DMS79 treated with DMSO at 0.1 percent for 48 hours (cell line): ENCODE data around the gene S100A6.
"Not testable (repeated sequence)": the region's sequence is repeated elsewhere in the genome, so short reads cannot be mapped to it uniquely, and the experiment has no call there.

Source experiments
- DNase-seq: peaks from one replicate; lab custom pipeline; 2025; lab: John Stamatoyannopoulos, UW

Gene S100A6

DNA sequence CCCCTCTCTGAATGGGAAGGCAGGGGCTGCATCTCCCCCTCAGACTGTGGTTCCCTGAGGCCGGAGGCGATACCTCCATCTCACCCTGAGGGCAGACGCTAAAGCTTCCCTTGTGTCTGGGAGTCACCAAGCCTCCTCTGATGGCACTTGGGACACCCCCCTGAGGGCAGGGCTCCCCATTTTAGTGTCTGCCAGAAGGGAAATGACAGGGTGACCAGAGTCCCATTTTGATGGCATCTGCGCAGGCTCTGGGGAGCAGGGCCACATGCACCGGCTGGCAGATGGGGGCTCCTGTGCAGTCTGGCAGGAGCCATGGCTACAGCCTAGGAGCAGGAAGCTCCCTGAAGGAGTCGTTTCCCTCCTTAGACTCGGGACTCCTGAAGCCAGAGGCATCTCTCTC lies 28.2 kb upstream of the S100A6 start:
- no peak for DNase-seq

DNA sequence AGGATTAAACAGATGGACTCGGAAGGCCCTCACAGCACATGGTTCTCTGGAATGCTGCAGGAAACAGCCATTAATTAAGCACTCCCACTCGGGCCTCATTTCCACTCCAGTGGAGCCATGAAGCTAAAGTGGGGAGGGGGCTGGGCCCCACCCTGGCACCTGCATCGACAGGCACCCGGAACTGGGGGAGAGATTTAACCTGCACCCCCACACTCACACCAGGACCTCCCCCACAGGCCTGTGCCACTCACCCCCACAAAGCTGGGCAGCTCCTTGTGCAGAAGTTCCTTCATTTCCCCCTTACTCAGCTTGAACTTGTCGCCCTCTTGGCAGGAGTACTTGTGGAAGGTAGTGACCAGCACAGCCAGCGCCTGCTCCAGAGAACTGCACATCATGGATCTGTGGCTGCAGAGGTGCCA lies 27.7 kb upstream of the S100A6 start:
- no peak for DNase-seq

DNA sequence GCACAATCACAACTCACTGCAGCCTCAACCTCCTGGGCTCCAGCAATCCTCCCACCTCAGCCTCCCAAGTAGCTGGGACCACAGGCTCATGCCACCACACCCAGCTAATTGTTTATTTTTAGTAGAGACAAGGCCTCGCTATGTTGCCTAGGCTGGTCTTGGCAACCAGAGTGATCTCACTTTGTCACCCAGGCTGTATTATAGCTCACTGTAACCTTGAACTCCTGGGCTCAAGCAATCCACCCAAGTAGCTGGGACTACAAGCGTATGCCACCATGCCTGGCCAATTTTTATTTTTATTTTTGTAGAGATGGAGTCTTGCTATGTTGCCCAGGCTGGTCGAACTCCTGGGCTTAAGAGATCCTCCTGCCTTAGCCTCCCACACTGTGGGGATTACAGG lies 26.2 kb upstream of the S100A6 start:
- DNase-seq, result not testable (repeated sequence)

DNA sequence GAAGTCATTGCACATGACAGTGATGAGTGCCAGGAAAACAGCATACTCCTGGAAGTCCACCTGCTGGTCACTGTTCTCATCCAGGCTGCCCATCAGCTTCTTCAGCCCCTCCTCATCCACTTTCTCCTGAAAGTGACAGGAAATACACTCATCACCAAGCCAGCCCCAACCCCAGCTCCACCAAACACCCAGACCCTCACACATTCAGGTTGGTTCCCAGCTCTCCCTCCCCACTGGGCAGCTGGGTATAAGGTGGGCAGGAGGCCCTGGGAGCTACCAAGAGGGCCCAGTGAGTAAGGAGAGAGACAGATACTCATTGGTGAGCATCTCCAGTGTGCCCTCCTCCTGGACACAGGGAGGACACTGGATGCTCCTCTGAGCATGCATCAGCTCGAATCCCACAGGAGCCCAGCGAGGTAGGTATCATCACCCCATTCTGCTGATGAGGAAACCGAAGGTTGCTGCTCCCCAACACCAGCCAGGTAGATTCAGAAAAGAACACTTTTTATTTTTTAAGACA lies 25.7 kb upstream of the S100A6 start:
- no peak for DNase-seq

DNA sequence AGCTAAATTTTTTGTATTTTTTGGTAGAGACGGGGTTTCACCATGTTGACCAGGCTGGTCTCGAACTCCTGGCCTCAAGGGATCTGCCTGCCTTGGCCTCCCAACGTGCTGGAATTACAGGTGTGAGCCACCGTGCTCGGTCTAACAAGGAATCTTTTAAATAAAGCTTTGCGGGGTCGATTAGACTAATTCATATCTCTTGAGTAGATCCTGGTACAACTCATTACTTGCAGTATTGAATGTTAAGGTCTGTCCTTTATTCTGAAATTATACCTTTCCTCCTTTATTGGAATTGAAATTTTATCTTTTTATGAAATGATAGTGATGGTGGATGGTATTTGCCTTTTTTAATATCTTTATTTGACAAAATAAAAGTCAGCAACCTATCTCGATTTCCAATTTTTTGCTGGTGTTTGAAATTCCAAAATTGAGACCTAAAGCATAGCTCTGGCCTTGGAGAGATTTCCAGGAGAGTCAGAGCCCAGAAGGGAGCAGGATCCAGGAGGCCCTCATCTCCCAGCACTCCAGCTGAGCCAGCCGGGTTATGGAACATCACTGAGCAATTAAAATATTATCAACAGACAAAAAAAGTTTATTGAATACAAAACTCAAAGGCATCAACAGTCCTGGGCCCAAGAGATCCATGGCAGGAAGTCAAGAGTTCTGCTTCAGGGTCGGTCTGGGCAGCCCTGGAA lies 25.1 kb upstream of the S100A6 start:
- DNase-seq, result no peak

DNA sequence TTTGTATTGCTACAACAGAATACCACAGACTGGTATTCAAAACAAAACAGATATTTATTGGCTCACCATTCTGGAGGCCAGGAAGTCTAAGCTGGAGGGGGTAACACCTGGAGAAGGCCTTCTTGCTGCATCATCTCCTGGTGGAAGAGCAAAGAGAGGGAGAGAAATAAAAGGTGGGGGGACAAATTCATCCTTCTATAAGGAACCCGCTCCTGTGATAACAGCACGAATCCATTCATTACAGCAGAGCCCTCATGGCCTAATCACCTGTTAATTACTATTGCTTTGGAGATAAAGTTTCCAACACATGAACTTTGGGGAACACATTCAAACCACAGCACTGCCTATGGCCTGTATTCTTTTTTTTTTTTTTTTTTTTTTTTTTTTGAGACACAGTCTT lies 24.4 kb upstream of the S100A6 start:
- no peak for DNase-seq

DNA sequence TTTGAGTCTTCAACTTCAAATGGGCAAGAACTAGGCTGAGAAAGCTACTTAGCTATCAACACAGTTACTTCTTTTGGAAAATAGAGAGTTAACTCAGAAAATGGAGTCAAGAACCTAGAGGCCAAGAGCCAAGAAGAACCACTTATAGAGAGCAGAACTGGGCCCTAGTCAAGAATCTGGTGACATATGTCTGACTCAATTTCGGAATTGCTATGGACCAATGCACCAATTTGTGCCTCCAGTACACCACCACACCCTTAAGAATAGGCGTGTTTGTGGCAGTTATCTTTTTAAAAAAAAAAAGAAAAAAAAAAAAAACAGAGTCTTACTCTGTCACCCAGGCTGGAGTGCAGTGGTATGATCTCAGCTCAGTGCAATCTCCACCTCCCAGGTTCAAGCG lies 22.1 kb upstream of the S100A6 start:
- no peak for DNase-seq

DNA sequence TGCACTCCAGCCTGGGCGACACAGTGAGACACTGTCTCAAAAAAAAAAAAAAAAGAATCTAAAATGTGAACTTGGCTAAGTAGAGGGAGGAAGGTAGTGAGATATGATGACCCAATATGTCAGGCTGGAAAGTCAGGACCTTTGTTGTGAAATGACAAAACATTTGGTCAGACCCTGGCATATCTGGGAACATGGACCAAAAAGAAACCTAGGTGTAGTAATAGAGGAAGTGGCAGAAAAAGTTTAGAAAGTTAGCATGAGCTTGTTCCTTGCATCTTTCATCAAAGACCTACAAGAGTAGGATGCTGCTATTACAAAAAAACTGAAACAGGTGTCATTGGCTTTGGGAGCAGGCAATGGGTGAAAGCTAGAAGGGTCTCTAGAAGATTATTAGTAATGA lies 20.6 kb upstream of the S100A6 start:
- no peak for DNase-seq

DNA sequence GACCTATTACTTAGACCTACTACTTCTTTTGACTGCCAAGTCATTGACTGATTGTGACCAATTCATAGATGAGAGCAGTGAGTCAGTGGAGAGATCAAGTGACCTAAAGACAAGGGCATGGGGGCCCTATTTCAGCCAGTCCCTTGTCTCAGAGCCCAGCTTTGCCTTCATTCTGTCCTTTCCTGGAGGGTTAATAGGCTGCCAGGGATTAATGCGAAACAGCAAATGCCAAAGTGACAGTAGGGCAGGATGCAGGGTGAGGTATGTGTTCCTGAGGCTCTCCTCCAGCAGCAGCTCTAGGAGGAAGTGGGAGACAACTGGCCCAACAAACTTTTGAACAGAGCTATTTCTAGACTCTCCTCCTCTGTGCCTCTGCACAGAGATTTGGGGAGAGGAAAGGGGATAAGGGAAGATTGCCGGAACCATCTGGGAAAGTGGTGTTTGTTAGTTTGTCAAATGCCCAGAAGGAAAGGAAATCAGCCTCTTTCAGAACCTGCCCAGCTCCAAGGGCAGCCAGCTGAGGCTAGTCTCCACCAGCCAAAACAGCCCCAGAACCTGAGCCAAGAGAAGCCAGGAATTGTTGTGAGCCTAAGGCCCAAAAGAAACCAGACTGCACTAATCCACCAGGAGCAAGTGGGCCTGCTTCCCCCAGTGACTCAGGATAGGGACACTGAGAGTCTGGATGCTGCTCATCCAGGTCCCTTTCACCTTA lies 18.2 kb upstream of the S100A6 start:
- no peak for DNase-seq

DNA sequence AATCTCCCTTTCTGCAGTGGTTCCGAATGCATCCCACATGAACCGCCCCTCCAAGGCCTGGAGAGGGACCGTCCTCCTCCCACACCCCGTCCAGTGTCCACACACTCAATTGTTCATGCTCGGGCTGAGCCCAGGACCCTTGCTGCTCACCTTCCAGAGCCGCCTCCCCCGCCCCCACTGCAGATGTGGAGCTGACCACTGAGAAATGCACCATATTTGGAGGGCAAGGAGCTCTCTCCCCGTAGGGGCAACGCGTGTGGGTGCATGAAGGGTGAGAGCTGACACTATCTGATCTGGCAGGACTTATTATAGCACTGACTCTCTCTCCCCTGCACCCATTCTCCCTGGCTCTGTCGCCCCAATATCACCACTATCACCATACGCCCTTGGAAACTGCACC lies 17.3 kb upstream of the S100A6 start:
- DNase-seq, result no peak

DNA sequence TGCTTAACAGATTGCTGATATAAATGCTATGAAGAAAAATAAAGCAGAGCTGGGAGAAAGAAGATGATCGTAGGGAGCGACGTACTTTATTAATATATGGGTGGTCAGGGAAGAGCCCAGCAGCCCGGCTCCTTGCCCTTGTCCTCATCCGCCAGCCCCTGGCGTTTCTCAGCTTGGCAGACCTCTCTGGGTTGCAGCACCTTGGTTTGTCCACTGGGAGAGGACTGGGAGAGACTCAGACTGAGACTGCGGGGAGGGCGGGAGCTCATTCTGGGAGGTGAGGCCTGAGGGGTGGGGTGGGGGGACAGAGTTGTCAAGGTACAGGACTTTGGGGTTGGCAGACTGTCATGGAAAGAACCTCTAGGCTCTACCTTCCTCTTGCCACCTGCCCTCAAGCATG lies 16.5 kb upstream of the S100A6 start:
- DNase-seq, result no peak

DNA sequence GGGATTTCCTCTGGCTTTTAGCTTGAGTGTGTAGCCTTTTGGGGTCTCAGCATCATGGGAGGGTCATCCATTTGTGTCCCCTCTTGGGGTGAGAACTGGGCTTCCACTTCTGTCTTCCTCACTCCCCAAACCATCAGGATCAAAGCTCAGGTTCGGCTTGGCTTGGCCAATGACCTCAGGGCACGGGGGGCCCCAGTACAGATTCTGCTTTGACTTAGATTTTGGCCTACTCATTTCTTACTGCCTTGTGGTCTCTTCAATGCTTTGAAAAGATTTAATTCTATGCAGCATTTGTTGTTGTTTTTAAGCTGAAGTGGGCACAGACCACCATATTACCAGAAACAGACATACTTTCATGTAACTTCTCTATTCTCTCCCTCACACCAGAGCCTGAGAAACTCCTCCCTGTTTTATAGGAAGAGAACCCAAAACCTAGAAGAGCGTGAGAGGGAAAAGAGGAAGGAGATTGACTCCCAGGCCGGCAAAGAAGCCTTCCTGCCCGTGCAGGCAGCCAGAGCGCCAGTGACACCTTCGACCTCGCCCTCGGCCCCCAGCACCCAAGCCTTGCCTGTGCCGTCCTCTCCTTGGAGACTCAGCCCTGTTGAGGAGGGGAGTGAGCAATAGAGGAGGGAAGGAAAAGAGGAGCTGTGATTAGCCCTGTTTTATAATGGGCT lies 15.2 kb upstream of the S100A6 start:
- no peak for DNase-seq

DNA sequence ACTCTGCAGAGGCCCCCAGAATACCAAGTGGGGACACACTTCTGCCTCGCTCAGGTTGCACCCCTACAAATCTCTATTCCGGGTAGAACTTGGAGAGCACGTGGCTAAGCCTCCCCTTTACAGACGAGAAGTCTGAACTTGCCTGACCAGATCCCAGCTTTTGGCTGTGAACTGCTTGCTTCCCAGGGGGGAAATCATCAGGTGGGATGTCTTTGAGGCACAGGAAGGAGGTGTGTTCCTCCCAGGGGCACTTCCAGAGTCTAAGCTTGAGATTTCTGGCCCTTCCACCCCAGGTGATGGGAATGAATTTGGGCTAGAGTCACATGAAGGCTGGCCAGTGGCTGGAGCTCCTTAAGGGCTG lies 14.6 kb upstream of the S100A6 start:
- DNase-seq, result no peak

DNA sequence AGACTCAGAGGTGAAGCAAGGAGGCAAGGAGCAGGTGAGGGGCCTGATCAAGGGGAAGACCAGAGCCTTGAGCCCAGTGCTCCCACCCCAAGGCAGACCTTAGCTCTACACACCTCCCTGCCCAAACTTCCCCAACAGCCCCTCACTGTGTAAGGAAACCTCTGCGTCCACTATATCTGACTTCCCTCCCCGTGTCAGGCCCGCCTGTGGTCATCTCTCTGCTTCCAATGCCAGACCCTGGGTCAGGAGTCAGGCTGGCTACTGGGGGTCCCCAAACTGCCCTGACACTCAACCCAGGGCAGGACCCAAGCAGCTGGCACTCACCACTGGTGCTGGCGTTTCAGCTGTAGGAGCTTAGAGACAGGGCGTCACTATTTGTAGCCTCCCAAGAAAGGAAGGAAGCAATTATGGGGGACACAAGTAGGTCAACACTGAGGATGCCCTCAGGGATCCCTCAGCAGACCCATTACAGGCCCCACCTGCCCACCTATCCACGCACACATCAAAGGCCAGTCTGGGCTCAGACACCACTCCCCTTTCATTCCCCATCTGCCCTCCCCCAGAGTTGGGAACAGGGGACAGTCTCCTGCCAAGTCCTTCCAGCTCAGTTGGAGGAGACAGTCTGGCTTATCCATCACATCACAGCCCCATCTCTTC lies 14.1 kb upstream of the S100A6 start:
- no peak for DNase-seq

DNA sequence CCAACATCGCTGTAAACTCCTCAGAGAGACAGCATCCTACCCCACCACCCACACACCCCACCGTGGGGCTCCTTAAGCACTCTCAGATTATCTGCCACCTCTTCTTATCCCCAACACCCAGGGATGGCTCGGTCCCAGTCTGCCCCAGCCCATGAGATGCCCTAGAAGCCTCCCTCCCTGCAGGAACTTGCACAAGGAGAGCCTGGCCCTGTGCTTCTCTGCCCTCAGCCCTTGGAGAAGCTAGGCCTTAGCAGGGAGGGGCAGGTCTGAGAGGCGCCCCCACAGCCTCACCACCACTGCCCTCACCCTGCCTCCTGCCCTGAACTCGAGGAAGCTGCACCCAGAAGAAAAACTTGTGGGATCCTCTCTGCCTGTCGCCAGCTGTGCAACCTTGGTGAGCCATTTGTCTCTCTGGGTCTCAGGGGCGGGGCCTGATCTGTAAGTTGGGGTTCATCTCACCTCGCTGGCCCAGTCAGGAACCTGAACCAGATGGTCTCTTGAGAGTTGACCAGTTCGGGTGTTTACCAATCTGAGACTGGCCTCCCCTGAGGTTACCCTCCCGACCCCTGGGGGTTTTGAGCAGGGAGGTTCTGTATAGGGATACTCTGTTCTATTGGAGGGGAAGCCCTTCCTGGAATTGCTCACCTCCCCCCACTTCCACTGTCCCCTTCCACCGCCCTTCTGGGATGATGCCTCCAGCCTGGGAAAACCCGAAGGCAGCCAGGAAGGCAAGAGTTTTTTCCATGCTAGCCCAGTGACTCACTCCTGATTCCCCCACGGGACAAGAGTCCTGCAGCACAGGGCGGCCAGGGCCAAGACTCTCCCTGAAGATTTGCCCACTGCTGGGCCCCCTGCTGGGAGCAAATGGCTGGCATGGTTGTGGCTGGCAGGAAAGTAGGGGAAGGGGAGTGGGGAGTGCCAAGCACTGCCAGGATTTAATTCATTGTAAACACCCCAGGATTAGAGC lies 13.2 kb upstream of the S100A6 start, which contains the start of gene S100A3:
TSS of gene S100A3 (minus strand) at position 537 of the 967 bp plus-strand sequence. CDS start 773 bp downstream, outside the sequence.
- no peak for DNase-seq

DNA sequence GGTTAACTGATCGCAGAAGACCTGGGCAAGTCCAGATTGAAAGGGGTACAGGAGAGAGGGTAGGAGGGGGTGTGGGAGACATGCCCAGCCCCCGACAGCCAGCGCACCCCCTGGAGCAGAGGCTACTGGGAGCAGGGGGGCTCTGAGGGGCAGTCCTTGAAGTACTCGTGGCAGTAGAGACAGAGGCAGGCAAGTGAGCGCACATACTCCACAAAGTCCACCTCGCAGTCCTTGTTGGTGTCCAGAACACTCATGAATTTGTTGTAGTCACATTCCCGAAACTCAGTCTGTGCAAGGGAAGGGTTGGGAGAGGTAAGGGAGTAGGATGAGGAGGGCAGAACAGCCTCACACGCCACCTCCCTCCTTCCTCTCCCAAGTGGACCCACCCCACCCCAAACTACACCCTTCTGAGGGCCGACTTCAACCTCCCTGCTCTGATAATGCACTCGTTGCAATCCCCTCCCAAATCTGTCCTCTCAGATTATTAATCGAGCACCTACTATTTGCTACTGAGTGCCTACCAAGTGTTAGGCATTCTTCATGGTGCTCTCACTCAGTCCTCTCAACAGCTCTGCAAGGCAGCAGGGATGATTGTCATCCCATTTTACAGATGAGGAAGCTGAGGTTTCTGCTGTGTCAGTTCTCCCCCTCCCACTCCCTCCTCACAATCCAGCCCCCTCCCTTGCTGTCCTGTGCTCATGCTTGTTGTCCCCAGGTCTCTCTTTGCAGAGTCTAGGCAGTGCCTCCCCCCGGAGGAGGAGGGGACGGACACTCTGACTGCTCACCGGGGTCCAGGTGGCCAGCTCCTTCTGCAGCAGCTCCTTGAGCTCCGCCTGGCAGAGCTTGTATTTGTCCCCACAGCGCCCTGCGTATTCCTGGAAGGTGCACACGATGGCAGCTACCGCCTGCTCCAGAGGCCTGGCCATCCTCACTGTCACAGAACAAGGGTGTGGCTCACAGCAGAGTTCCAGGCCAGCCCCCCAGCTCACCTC lies 12.1 kb upstream of the S100A6 start:
- no peak for DNase-seq

DNA sequence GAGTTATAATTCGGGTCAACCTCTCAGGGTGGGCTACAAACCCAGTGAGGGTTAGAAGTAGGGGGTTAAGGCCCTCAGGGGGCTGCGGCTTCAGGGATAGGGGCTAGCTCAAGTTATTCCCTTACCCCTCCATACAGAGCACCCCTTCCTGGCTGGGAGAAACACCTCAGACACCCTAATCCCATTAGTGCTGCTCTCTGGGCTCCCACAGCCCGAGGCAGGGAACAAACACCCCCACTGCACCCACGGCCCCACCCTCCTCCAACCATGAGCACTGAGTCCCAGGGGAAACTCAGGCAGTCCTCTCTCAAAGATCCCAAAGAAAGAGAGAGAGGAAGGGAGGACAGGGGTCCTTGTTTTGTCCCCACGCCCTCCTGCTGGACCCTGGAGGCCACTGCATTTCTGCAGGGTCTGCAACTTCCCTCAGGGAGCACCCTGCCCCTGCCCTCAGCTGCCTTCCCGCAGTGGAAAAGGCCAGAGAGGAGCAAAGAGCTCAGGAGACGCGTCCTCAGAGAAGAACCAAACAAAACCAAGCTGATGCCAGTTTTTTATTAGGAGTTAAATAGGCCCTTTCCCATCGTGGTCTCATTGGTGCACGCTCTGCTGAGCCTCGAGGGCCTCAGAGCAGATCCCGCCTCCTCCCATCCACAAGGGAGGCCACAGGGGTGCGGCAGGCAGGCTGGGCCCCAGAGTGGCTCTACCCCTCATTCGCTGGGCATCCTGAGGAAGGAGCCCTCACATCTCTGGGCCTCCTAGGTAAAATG lies 11.2 kb upstream of the S100A6 start:
- DNase-seq, result peak; percentile 94

DNA sequence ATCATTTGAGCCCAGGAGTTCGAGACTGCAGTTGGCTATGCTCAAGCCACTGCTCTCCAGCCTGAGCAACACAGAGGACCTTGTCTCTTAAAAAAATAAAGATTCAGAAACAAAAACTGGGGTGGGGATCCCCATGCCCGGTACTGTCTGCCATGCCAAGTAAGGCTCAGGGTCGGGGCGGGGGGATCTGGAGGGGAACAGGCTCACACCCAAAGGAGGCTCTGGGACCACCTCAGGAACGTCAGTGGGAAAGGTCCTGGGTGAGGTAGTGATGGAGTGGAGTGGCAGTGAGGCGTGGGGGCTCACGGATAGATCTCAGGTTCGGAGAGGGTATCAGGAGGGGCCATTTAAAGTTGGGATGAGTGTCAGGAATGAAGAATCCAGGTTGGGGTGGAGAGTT lies 10.6 kb upstream of the S100A6 start:
- DNase-seq, result no peak
